ACHN (cell line): ENCODE measurements around the gene SNRPA1.

ENCODE experiments used
- DNase-seq: peaks from one replicate; pipeline ENCODE4 v3.0.0-alpha.2; 2015
- in situ Hi-C: cut with HindIII; loops from 2 replicates; pipeline ENCODE4 v1.10.0; 2017; ENCODE audit warnings: low sequenced_read_pairs, low pct_ligation_motif_present, low pct_unique_long_range_greater_than_20kb

The SNRPA1 gene

DNA sequence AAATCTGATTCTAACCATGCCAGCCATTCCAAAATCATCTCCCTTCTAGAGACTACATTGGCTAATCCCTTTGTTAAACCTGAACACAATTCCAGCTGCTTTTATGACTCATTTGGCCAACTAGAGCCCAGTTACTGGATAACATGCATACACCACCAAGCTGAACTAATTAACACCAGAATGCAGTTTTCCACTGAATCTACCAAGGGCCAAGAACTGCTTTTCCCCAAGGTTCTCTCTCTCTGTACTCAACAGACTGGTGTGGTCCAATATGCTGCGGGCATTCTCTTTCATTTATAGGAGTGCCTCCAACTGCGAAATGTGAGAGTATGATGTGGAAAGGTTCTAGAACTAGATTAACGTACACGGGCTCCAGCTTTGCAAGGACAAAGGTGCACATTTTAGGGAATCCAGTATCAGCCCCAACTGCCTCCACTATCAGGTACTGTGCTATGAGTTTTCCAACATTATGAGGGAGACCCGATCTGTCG lies 44.7 kb downstream of the SNRPA1 start:
- in situ Hi-C loops, result no loop called here

DNA sequence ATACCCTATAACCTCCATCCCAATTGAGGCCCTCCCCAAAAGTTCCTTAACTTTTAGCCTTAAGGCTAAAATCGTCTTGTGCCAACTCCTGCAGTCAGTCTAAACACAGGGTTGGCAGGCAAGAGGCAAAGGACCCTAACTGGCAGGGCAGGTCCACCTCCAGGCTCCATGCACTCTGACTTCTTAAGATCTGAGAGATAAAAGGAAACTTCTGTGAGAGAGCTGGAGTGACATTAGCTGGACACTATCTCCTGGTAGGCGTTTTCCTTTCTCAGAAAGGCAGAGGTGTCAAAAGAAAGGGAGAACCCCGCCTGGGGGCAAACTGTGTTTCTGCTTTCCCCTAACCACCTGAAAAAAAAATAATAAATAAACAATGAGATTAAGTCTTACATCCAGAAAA lies 46.8 kb downstream of the SNRPA1 start:
- in situ Hi-C loops, result no loop called here
- no peak for DNase-seq

More for the DNA sequence above, 44.7 kb downstream of the SNRPA1 start:
- DNase-seq, result peak; percentile 56

DNA sequence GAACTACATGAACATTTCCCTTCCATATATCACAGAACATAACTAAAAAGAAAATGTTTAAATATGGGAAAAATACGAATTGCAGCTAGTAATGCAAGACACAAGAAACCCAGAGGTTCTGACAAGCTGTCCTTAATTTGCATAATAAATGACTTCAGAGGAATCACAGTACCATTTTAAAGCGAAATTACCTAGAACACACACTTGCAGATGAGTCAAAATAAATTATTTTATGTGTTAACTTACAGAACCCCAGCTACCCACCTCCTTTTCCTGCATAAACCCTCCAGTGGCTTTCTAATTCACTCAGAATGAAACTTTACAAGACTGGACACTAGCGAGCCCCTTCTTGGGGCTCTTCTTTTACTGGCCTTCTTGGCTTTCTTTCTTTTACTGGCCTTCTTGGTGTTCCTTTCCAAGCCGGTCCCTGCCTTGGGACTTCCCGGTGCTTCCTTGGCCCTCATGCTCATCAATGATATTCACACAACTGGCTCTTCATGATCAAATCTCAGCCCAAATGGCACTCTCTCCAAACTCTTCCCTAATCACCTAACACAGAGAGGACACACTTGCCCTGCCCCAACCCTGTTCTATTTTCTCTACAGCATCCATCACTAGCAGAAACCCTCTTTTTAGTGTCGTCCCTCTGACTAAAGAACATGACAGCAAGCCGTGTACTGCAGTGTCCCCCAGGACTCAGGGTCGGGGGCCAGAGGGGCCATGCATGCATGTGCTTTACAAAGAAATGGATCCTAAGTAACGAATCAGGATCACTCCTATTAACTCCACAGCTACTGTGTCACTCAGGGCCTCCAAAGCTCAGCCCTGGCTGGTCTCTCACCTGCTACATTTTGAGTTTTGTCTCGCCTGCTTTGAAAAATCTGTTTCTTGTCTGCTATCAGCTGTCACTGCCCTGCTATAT lies 48.0 kb downstream of the SNRPA1 start:
- no peak for DNase-seq
- in situ Hi-C loops, result no loop called here

DNA sequence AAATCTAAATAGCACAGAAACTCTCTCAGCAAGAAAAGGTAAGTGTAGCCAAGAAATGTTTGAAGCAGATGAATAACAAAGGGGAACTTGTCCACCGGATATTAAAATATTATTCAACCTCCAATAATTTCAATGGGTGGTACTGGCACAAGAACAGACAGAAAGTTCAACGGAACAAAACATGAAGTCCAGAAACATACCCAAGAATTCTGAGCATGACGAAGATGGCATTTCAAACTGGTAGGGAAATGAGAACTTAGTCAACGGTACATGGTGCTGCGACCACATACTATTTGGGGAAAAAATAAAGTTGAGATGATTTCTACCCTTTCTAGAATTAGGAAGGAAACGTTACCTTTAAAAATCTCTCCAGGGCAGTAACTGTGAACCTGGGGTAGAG lies 48.7 kb downstream of the SNRPA1 start:
- in situ Hi-C loops, result no loop called here
- DNase-seq, result no peak

DNA sequence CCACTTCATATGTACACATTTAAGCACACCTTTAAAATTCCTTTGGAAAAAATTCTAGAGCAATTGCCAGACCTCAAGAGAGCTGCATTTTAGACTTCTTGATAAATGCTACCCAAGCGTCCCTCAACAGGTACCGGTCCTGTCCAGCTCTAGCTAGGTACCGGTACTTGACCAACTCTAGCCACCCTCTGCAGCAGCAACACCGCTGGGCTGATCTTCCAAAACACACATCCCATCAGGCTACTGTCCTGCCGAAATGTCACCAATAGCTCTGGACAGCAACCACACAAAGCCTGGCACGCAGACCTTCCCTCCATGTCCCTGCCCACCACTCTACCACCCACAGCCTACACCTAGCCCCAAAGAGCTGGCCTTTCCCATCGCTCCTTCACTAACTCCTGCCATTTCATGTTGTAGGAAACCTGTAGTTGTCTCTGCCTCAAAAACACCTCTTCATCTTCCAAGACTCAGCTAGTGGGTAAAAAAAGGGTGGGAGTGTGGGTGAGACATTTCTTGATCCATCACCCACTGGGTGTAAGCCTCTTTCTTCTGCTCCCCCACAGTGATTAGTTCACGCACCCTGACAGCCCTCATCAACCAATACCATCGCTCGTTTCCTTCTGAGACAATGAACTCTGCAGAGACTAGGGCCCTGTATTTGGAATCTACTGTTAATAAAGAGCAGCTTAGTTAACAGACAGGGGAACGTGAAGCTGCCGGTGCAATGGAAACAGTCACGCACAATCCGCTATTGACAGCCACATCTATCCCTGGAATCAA lies 50.0 kb downstream of the SNRPA1 start:
- in situ Hi-C loops, result no loop called here
- DNase-seq, result no peak

DNA sequence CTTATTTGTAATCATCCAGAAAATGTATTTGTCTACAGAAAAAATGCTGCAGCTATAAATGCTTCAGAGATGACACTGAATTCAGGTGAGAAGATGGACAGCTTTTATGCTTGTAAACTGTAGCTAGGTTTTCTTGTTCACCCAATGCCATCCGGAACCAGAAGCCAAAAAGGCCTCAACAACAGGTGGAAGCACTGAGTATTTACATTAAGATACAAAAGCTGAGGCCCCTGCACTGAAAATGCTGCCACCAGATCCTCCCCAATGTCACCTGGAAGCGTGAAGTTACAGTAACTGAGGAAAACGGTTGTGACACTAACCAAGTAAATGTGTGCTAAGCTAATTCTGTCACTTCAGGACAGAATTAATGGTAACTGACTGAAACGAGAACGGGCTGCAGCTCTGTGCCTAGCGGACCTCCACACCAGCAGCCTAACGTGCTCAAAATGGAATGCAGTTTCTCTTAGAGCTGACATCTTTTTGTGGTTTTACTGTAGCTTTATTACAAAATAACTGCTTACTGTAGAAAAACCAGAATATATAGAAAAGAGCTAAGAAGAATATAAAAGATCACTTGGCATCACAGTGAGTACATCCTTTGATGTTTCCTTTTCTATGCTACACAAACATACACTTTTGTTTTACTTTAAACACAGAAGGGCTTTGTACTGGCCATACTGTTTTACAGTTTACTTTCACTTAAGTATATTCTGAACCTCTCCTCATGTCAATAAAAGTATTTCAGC lies 50.8 kb downstream of the SNRPA1 start:
- in situ Hi-C loops, result no loop called here
- no peak for DNase-seq

DNA sequence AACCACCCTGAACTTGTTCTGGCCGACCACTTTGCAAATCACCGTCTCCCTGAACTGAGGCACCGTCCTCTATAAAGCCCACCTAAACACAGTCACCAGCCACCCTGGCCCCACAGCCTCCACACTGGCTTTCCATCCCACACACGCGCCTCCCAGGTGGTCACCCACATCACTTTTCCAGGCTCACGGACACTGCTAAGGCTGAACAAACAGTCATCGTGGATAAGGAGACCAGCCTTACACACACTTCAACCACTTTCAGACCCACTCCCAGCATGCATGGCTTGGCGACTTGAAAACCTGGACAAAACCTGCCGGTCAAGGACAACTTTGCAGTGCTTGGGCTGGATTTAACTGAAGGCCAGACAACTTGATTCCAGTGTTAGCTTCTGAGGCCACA lies 51.6 kb downstream of the SNRPA1 start:
- no peak for DNase-seq
- in situ Hi-C loops, result no loop called here

DNA sequence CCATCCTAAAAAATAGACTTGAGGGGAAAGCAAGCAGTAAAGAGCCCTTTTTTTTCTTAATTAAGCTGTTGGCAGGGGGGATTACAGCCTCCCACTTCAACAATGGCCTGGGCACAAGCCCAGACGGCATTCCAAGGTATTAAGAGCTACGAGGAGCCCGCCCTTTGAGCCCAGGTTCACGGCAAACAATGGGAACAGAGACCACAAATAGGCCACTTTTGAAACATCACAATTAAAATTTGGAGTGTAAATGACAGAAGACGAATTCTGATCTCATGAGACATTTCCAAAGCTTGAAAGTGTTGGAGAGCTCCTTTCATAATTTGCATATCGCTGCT lies 52.1 kb downstream of the SNRPA1 start:
- DNase-seq, result no peak
- in situ Hi-C loops, result no loop called here

DNA sequence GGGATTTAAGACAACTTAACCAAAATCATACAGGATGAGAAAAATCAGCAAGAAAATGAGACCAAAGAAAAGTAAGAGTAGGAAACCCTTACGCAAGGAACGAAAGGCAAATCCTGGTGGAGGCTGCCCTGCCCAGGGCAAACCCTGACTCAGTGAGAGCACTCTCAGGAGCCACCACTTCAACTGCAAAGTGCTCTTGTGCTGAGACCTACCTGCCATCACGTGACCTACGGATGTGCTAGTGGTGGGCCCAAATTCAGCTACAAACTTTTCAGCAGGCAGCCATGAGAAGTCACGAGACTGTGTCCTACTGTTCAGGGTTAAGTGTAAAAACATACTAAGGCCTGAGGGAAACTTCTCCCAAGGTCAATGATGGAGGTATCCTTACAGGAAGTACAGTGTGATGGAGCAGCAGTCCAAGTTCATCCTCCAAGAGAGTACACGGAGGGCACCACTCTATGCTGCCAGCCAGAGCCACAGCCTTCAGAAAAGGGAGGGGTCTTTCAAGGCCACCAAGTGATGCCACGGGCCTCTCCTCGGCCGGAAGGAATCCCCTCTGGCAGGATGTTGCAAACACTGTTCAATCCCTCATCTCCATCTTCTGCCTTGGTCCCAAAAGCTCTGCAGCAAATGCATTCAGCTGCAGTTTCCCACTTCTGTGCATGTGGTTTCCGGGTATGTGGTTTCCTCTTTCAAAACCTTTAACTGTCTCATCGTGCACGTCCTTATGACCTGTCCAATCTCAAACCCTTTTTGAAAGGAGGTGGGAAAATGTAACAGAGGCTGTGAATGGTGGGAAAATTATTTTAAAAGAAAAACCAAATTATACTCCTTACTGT lies 52.7 kb downstream of the SNRPA1 start:
- in situ Hi-C loops, result no loop called here

DNA sequence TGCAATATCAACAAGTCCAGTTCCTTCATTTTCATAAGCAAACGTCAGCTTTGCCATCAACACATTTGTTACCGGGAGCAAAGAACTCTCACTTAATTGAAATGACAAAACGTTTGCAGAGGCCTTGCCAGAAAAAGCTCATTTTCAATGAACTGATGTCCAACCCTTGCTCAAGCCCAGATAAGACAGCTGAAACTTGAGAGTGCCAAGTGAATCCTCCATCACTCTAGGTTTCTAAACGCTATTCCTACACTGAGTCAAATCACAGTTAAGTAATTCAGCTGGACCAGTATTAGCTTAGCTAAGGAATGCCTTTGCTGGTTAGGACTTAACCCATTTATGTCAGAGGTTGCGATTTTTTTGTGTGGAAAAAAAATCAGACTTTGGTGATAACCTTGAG lies 54.7 kb downstream of the SNRPA1 start:
- in situ Hi-C loops, result no loop called here
- DNase-seq, result no peak

More for the DNA sequence above, 52.7 kb downstream of the SNRPA1 start:
- no peak for DNase-seq

DNA sequence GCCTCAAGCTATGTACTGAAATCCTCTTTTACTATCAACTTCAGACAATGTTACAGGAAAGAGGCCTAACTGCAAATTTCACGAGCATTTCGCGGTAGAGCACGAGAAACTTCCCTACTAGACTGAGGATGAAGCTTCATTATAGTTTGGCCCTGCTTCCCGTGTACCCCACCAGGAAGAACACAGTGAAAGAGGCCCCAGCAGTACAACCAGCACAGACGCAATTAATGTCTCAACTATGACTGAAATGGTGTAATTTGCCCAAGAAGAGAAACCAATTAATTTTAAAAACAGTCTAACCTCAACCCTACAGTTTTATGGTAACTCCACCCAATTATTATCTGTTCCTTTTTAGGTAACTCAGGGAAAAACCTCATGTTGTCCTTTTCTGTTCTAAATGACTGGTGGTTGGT lies 55.3 kb downstream of the SNRPA1 start:
- no peak for DNase-seq
- in situ Hi-C loops, result no loop called here

DNA sequence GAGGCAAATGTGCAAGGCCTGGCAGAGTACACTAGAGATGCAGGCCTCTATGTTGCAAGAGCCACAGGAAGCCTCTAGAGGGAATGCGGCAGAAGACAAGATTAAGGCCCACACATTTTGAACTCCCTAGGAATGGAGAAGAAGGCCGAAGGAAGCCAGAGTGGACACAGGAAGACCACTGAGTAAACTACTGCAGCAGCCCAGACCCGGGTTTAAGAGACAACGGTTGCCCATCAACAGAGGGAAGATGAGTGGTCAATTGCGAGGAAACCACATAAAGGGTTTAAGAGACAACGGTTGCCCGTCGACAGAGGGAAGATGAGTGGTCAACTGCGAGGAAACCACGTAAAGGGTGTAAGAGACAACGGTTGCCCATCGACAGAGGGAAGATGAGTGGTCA lies 57.8 kb downstream of the SNRPA1 start:
- in situ Hi-C loops, result no loop called here
- DNase-seq, result no peak

DNA sequence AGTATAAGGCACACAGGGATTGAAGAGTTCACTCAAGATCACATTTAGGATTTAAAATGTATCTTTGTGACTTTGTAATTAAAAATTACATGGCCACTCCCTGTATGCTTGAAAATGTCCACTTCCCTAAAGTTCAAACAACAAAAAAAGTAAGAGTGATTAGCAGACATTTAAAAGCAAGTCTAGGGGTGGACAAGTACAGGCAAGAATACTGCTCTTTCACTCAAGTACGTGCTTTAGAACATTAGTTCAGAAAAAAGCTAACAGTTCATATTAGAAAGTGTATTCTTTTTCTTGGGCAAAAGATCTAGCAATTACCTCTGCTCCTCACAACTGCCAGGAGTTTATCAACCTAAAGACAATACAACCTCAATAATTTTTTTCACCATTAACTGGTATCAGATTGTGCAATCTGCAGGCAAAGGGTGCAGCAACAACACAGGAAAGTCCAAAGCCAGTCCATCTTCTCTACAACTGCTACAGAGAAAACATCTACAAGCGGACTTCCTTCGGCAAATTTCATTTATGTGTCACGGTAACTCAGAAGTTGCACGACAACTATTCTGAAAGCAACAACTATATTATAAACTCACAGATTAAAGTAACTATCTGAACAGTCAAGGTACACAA lies 61.3 kb downstream of the SNRPA1 start:
- DNase-seq, result no peak
- in situ Hi-C loops, result no loop called here

DNA sequence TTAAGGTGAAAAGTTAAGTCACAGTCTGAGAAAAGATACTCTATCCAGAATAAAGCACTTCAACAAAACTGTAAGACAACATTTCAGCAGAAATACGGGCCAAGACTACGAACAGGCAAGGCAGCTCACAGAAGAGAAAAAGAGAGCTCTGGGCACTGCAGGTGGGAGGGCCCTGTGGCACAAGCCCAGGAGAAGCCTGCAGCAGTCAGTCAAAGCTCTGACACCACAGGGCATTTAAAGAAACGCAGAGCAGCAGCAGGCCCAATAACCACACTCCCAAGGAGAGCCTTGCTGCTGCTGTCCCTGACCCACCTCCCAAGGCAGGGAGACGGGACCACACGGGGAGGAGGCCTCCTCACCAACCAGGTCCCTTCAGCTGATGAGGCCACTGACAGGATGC lies 62.4 kb downstream of the SNRPA1 start:
- in situ Hi-C loops, result no loop called here

More for the DNA sequence above, 62.4 kb downstream of the SNRPA1 start:
- DNase-seq, result no peak
